ENCODE data around the gene CACNA1S. TPM values are rescaled to one million over a fixed set of nuclear protein-coding genes. Genes with fewer than 3 reads are reported as not detected.

The CACNA1S gene
- total RNA-seq, 1 experiment from 2014 or later = not detected

- no peak for DNase-seq (ENCODE audit: low read depth, low spot score)
- no TSS peak for BruUV-seq (replicated peaks)
- no peak overlapping the region for H3K4me3 ChIP-seq (ENCODE audit: low read depth in 2 of 2, low read length in 2 of 2)
- no peaks in the 10 kb centered on the region for H3K9me3 ChIP-seq (ENCODE audit: control insufficient read depth, insufficient read depth, low read depth, low read length)
- peaks cover 3% of the 10 kb centered on the region; the same call in 1 of the 2 replicates for H3K27me3 ChIP-seq (ENCODE audit: control insufficient read depth, insufficient read depth, low read length)
- intact Hi-C loops (cut with micrococcal nuclease; ENCODE audit: unreplicated experiment) (no loop called here), in situ Hi-C loops (cut with HindIII; ENCODE audit: low pct_unique_long_range_greater_than_20kb, low sequenced_read_pairs) (no loop called here)
- no peak for ATAC-seq
- H3K27ac ChIP-seq (ENCODE audit: low read length) = no peak overlapping the region
- TF ChIP-seq CTCF (IDR thresholded peaks at IDR 0.05) (no peak), POLR2AphosphoS5 (IDR thresholded peaks at IDR 0.05; ENCODE audit: low read depth, low read length) (no peak), TCF7L2 (IDR thresholded peaks at IDR 0.05; ENCODE audit: low read depth, low read length) (no peak), SIN3A (IDR thresholded peaks at IDR 0.05; ENCODE audit: borderline replicate concordance, insufficient read depth, low read depth, low read length) (no peak)
- TF ChIP-seq, protein P1, sequence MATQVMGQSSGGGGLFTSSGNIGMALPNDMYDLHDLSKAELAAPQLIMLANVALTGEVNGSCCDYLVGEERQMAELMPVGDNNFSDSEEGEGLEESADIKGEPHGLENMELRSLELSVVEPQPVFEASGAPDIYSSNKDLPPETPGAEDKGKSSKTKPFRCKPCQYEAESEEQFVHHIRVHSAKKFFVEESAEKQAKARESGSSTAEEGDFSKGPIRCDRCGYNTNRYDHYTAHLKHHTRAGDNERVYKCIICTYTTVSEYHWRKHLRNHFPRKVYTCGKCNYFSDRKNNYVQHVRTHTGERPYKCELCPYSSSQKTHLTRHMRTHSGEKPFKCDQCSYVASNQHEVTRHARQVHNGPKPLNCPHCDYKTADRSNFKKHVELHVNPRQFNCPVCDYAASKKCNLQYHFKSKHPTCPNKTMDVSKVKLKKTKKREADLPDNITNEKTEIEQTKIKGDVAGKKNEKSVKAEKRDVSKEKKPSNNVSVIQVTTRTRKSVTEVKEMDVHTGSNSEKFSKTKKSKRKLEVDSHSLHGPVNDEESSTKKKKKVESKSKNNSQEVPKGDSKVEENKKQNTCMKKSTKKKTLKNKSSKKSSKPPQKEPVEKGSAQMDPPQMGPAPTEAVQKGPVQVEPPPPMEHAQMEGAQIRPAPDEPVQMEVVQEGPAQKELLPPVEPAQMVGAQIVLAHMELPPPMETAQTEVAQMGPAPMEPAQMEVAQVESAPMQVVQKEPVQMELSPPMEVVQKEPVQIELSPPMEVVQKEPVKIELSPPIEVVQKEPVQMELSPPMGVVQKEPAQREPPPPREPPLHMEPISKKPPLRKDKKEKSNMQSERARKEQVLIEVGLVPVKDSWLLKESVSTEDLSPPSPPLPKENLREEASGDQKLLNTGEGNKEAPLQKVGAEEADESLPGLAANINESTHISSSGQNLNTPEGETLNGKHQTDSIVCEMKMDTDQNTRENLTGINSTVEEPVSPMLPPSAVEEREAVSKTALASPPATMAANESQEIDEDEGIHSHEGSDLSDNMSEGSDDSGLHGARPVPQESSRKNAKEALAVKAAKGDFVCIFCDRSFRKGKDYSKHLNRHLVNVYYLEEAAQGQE (IDR thresholded peaks at IDR 0.05; ENCODE audit: insufficient read depth in 1 of 2, low read depth in 2 of 2, low read length in 1 of 2) = no peak
- no peaks in the 10 kb centered on the region for H3K4me1 ChIP-seq (ENCODE audit: control insufficient read depth, insufficient read depth, low read length)
- ChIA-PET CTCF (no interaction called here), POLR2A (no interaction called here)
- H3K36me3 ChIP-seq (ENCODE audit: control insufficient read depth, insufficient read depth, low read length) = no peaks in the 10 kb centered on the region
These were observed 99.2 kb downstream of the CACNA1S start for GRCh38 chr1:201013031-201013485.

DNA sequence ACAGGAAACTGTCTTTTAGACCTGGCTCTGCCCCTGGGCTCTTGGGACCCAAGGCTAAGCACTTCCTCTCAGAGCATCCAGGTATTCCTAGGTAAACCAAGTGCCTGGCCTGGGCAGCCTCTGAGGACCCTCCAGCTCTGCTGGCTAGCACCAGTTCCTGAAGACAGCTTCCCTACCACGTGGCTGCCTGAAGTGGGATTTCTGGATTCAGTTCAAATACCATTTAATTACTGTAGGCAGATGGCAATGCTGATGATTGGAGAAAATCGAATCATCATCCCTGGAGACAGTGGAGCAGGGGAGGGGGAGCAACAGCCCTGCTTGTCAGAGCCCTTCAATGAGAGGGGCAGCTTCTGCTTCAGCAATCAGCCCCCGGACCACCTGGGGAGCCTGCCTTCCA lies 100.6 kb downstream of the CACNA1S start:
- H3K27me3 ChIP-seq (ENCODE audit: control insufficient read depth, insufficient read depth, low read length) = peaks cover 3% of the 10 kb centered on the region; the same call in 1 of the 2 replicates
- ChIA-PET POLR2A (no interaction called here), CTCF (no interaction called here)
- DNase-seq (ENCODE audit: low read depth, low spot score) (no peak), ATAC-seq (no peak)
- intact Hi-C loops (cut with micrococcal nuclease; ENCODE audit: unreplicated experiment) = no loop called here
- no peaks in the 10 kb centered on the region for H3K9me3 ChIP-seq (ENCODE audit: control insufficient read depth, insufficient read depth, low read depth, low read length)
- in situ Hi-C loops (cut with HindIII; ENCODE audit: low pct_unique_long_range_greater_than_20kb, low sequenced_read_pairs) = no loop called here
- H3K36me3 ChIP-seq (ENCODE audit: control insufficient read depth, insufficient read depth, low read length) = no peaks in the 10 kb centered on the region
- TF ChIP-seq TCF7L2 (IDR thresholded peaks at IDR 0.05; ENCODE audit: low read depth, low read length) (no peak), POLR2AphosphoS5 (IDR thresholded peaks at IDR 0.05; ENCODE audit: low read depth, low read length) (no peak), SIN3A (IDR thresholded peaks at IDR 0.05; ENCODE audit: borderline replicate concordance, insufficient read depth, low read depth, low read length) (no peak), CTCF (IDR thresholded peaks at IDR 0.05) (no peak)
- TF ChIP-seq, protein P1 (IDR thresholded peaks at IDR 0.05; ENCODE audit: insufficient read depth in 1 of 2, low read depth in 2 of 2, low read length in 1 of 2) = no peak
- H3K27ac ChIP-seq (ENCODE audit: low read length) = no peak overlapping the region
- H3K4me3 ChIP-seq (ENCODE audit: low read depth in 2 of 2, low read length in 2 of 2) = no peak overlapping the region
- no TSS peak for BruUV-seq (replicated peaks)
- no peaks in the 10 kb centered on the region for H3K4me1 ChIP-seq (ENCODE audit: control insufficient read depth, insufficient read depth, low read length)

Data from Panc1 (cell line).